ENCODE results near the gene CNTN4.

The CNTN4 gene

GRCh38 chr3:3087279-3087678 is 988.6 kb downstream of the CNTN4 start:
- H3K9ac ChIP-seq (ENCODE audit: low read length), result no peak overlapping the region
- no peaks in the 10 kb centered on the region for H3K36me3 ChIP-seq (replicated peaks; ENCODE audit: low read depth, low read length)
- H3K4me2 ChIP-seq (ENCODE audit: low read length), result peak overlapping the region; percentile 78
- TF ChIP-seq CTCF (IDR thresholded peaks at IDR 0.05; ENCODE audit: low read depth, low read length) (no peak), EZH2phosphoT487 (IDR thresholded peaks at IDR 0.05; ENCODE audit: low read depth) (no peak)
- peak overlapping the region; percentile 88; the same call in 1 of the 2 replicates for H3K27ac ChIP-seq (ENCODE audit: low read length)
- no peaks in the 10 kb centered on the region for H3K79me2 ChIP-seq (ENCODE audit: low read length)
- no peaks in the 10 kb centered on the region for H4K20me1 ChIP-seq (ENCODE audit: insufficient read depth, low read length)
- H3K4me1 ChIP-seq (ENCODE audit: low read length), result peaks cover 86% of the 10 kb centered on the region
- no peaks in the 10 kb centered on the region for H3K27me3 ChIP-seq (ENCODE audit: low read depth, low read length)
- peaks cover 4% of the 10 kb centered on the region; the same call in 1 of the 2 replicates for H3K9me3 ChIP-seq (ENCODE audit: insufficient read depth, low read length)
- no peak overlapping the region for H3K4me3 ChIP-seq (ENCODE audit: low read length)
- no peak overlapping the region for H2AFZ ChIP-seq (ENCODE audit: low read depth, low read length)

- TF ChIP-seq EZH2phosphoT487 (IDR thresholded peaks at IDR 0.05; ENCODE audit: low read depth), result no peak
- no peak for TF ChIP-seq CTCF (IDR thresholded peaks at IDR 0.05; ENCODE audit: low read depth, low read length)
- H3K4me3 ChIP-seq (ENCODE audit: low read length), result peak overlapping the region; percentile 29; the same call in 1 of the 2 replicates
- H3K9ac ChIP-seq (ENCODE audit: low read length), result peak overlapping the region; percentile 62
- H3K27me3 ChIP-seq (ENCODE audit: low read depth, low read length), result no peaks in the 10 kb centered on the region
- peak overlapping the region; percentile 78 for H3K4me2 ChIP-seq (ENCODE audit: low read length)
- peaks cover 4% of the 10 kb centered on the region; the same call in 1 of the 2 replicates for H3K9me3 ChIP-seq (ENCODE audit: insufficient read depth, low read length)
- no peak overlapping the region for H2AFZ ChIP-seq (ENCODE audit: low read depth, low read length)
- peak overlapping the region; percentile 88 for H3K27ac ChIP-seq (ENCODE audit: low read length)
- H3K36me3 ChIP-seq (replicated peaks; ENCODE audit: low read depth, low read length), result no peaks in the 10 kb centered on the region
- no peaks in the 10 kb centered on the region for H3K79me2 ChIP-seq (ENCODE audit: low read length)
- no peaks in the 10 kb centered on the region for H4K20me1 ChIP-seq (ENCODE audit: insufficient read depth, low read length)
- H3K4me1 ChIP-seq (ENCODE audit: low read length), result peaks cover 82% of the 10 kb centered on the region
Observed at GRCh38 chr3:3087716-3088465, 989.2 kb downstream of the CNTN4 start.

GRCh38 chr3:3089017-3089416 is 990.4 kb downstream of the CNTN4 start:
- Histone ChIP-seq H3K27ac (ENCODE audit: low read length) (peak overlapping the region; percentile 88), H2AFZ (ENCODE audit: low read depth, low read length) (no peak overlapping the region), H3K9ac (ENCODE audit: low read length) (peak overlapping the region; percentile 62), H3K27me3 (ENCODE audit: low read depth, low read length) (no peaks in the 10 kb centered on the region), H3K4me2 (ENCODE audit: low read length) (peak overlapping the region; percentile 78), H3K4me1 (ENCODE audit: low read length) (peaks cover 70% of the 10 kb centered on the region), H3K9me3 (ENCODE audit: insufficient read depth, low read length) (peaks cover 4% of the 10 kb centered on the region; the same call in 1 of the 2 replicates), H3K79me2 (ENCODE audit: low read length) (no peaks in the 10 kb centered on the region), H4K20me1 (ENCODE audit: insufficient read depth, low read length) (no peaks in the 10 kb centered on the region), H3K36me3 (replicated peaks; ENCODE audit: low read depth, low read length) (no peaks in the 10 kb centered on the region), H3K4me3 (ENCODE audit: low read length) (peak overlapping the region; percentile 56)
- TF ChIP-seq CTCF (IDR thresholded peaks at IDR 0.05; ENCODE audit: low read depth, low read length), result peak; percentile 82
- no peak for TF ChIP-seq EZH2phosphoT487 (IDR thresholded peaks at IDR 0.05; ENCODE audit: low read depth)

DNA sequence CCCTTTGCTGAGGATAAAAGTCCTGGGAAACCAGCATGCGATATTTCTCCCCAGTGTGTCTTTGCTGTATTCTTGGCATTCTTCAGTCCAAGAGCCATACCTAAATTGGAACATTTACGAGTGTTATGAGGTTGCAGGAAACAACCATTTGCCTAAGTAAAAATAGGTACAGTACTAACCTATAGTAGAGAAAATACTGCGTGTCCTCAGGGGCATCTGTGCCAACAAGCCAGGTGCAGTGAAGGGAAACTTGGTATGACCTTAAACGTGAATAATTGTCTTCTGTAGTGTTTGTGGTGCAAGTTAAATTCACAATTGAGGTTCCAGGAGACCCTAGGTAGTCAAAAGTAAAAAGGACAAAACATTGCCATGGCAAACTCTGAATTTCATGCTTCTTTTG is 999.3 kb downstream of the CNTN4 start:
- no peak overlapping the region for H3K4me3 ChIP-seq (ENCODE audit: low read length)
- H3K4me1 ChIP-seq (ENCODE audit: low read length), result peaks cover 32% of the 10 kb centered on the region
- H2AFZ ChIP-seq (ENCODE audit: low read depth, low read length), result no peak overlapping the region
- no peak for TF ChIP-seq CTCF (IDR thresholded peaks at IDR 0.05; ENCODE audit: low read depth, low read length)
- no peak for TF ChIP-seq EZH2phosphoT487 (IDR thresholded peaks at IDR 0.05; ENCODE audit: low read depth)
- no peak overlapping the region for H3K4me2 ChIP-seq (ENCODE audit: low read length)
- H3K9me3 ChIP-seq (ENCODE audit: insufficient read depth, low read length), result no peaks in the 10 kb centered on the region
- H3K27me3 ChIP-seq (ENCODE audit: low read depth, low read length), result no peaks in the 10 kb centered on the region
- H3K36me3 ChIP-seq (replicated peaks; ENCODE audit: low read depth, low read length), result no peaks in the 10 kb centered on the region
- H3K9ac ChIP-seq (ENCODE audit: low read length), result no peak overlapping the region
- H3K79me2 ChIP-seq (ENCODE audit: low read length), result no peaks in the 10 kb centered on the region
- H4K20me1 ChIP-seq (ENCODE audit: insufficient read depth, low read length), result no peaks in the 10 kb centered on the region
- no peak overlapping the region for H3K27ac ChIP-seq (ENCODE audit: low read length)

All from OCI-LY3 (cell line).